ENCODE data around the gene TUFM.

DNA sequence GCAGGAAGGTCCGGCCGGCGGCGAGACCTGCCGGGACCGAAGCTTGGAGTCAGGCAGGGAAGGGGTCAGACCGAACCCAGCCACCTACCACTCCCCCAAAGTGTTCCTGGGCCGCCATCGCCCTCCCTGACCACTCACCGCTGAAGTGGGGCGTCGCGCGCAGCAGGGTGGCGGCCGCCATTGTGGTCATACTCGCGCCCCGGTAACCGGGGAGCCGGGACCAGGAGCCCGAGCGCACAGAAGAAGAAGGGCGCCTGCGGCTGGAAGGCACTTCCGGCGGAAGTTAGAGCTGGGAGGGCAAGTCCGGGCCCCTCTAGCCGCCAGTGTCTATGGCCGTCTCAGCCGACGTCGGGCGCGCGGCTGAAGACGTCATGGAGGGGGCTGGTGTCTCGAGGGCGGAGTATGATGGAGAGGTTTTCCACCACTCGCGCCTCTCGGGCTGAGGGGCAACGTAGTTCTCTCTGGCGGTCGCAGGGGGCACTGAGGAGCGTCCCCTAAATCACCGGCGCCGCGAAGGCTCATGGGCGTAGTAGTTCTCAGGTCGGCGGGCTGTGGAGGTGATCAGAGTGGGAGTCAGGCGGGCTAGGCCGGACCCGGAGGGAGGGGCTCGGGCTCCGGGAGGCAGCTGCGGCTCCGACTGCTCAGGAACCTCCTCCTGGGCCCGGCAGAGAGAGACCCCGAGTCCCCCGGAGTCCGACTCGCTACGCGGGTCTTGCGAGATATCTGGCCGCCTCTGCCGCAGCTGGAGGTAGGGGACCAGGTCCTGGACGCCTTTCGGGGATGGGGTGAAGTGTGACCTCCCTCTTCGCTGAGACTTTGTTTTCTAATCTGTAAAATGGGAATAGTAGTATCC lies at the start of gene TUFM:
- peak in 1 of 2 donors; percentile 43 for TF ChIP-seq POLR2A (IDR thresholded peaks at IDR 0.05)
- TF ChIP-seq POLR2AphosphoS5 (IDR thresholded peaks at IDR 0.05), result peak in 2 of 3 donors; percentile 56 to 81
- TF ChIP-seq, protein P1, sequence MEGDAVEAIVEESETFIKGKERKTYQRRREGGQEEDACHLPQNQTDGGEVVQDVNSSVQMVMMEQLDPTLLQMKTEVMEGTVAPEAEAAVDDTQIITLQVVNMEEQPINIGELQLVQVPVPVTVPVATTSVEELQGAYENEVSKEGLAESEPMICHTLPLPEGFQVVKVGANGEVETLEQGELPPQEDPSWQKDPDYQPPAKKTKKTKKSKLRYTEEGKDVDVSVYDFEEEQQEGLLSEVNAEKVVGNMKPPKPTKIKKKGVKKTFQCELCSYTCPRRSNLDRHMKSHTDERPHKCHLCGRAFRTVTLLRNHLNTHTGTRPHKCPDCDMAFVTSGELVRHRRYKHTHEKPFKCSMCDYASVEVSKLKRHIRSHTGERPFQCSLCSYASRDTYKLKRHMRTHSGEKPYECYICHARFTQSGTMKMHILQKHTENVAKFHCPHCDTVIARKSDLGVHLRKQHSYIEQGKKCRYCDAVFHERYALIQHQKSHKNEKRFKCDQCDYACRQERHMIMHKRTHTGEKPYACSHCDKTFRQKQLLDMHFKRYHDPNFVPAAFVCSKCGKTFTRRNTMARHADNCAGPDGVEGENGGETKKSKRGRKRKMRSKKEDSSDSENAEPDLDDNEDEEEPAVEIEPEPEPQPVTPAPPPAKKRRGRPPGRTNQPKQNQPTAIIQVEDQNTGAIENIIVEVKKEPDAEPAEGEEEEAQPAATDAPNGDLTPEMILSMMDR (IDR thresholded peaks at IDR 0.05), result peak; percentile 26 to 82
- TF ChIP-seq EP300 (IDR thresholded peaks at IDR 0.05), result no peak

Data from suprapubic skin (tissue), 4 donors.